Type B pancreatic cell (in vitro differentiated cells): ENCODE measurements around the gene RPS15. TPM values are rescaled to one million over a fixed set of nuclear protein-coding genes. Genes with fewer than 3 reads are reported as not detected.
"Not testable (repeated sequence)": the region's sequence is repeated elsewhere in the genome, so short reads cannot be mapped to it uniquely, and the experiment has no call there.

Source experiments
- DNase-seq: peaks from one replicate; pipeline ENCODE4 v3.0.0; 2021; ENCODE audit warnings: mixed read lengths; ENCODE audit not compliant: unreplicated experiment; ENCODE audit errors: extremely low spot score
- H3K27ac Mint-ChIP-seq: 2 replicates; pipeline ENCODE4 v1.8.0; 2021; ENCODE audit warnings: mild to moderate bottlenecking, mixed read lengths
- H3K27me3 Mint-ChIP-seq: 2 replicates; pipeline ENCODE4 v1.8.0; 2021; ENCODE audit warnings: mixed read lengths
- H3K36me3 Mint-ChIP-seq: 2 replicates; pipeline ENCODE4 v1.8.0; 2021; ENCODE audit warnings: mixed read lengths
- H3K4me1 Mint-ChIP-seq: one replicate; pipeline ENCODE4 v1.8.0; 2021; ENCODE audit warnings: mixed read lengths; ENCODE audit not compliant: unreplicated experiment
- H3K4me3 Mint-ChIP-seq: 2 replicates; pipeline ENCODE4 v1.8.0; 2021; ENCODE audit warnings: mild to moderate bottlenecking, mixed read lengths
- H3K9me3 Mint-ChIP-seq: 2 replicates; pipeline ENCODE4 v1.8.0; 2021; ENCODE audit warnings: mixed read lengths
- CTCF ChIP-seq: fragments of 200-600 bp; sonication (generic); conservative IDR thresholded peaks from 2 replicates; pipeline ENCODE4 v1.5.0; 2021; ENCODE audit warnings: antibody characterized with exemption, mild to moderate bottlenecking
- total RNA-seq: library from RNA; stranded (reverse); gene quantifications from 2 replicates; pipeline ENCODE4 v1.2.1, GENCODE V29; 2021; ENCODE audit warnings: low replicate concordance

The RPS15 gene
- total RNA-seq, 1 donor from 2014 or later = 1,344 TPM

- Mint-ChIP-seq H3K27me3 (peaks cover under 1% of the 10 kb centered on the region), H3K36me3 (peaks cover 9% of the 10 kb centered on the region), H3K4me3 (peak overlapping the region; percentile 95), H3K4me1 (peaks cover 8% of the 10 kb centered on the region), H3K27ac (peak overlapping the region; percentile 95), H3K9me3 (no peaks in the 10 kb centered on the region)
- DNase-seq = no peak
- no peak for TF ChIP-seq CTCF
These were observed 748 bp downstream of the RPS15 start for GRCh38 chr19:1438933-1439354.

- H3K27ac Mint-ChIP-seq = peak overlapping the region; percentile 95
- DNase-seq, H3K27me3 Mint-ChIP-seq, H3K9me3 Mint-ChIP-seq, H3K4me1 Mint-ChIP-seq, H3K36me3 Mint-ChIP-seq: not testable (repeated sequence)
- peak overlapping the region; percentile 95 for H3K4me3 Mint-ChIP-seq
These were observed 1.6 kb downstream of the RPS15 start for GRCh38 chr19:1439525-1440417.

- peaks cover 8% of the 10 kb centered on the region for H3K4me1 Mint-ChIP-seq
- H3K27ac Mint-ChIP-seq = no peak overlapping the region
- TF ChIP-seq CTCF = no peak
These were observed 2.2 kb downstream of the RPS15 start for GRCh38 chr19:1440418-1440801.

GRCh38 chr19:1441022-1441426, 2.8 kb downstream of the RPS15 start:
- peak overlapping the region; percentile 53 for H3K27ac Mint-ChIP-seq
- peaks cover 9% of the 10 kb centered on the region for H3K36me3 Mint-ChIP-seq
- H3K27me3 Mint-ChIP-seq = peaks cover 4% of the 10 kb centered on the region
- TF ChIP-seq CTCF = no peak
- peaks cover 8% of the 10 kb centered on the region for H3K4me1 Mint-ChIP-seq
- H3K4me3 Mint-ChIP-seq = peak overlapping the region; percentile 77
- H3K9me3 Mint-ChIP-seq = no peaks in the 10 kb centered on the region
- DNase-seq = no peak

More at GRCh38 chr19:1440418-1440801, 2.2 kb downstream of the RPS15 start:
- peak overlapping the region; percentile 77 for H3K4me3 Mint-ChIP-seq
- peaks cover 4% of the 10 kb centered on the region for H3K27me3 Mint-ChIP-seq
- H3K9me3 Mint-ChIP-seq = no peaks in the 10 kb centered on the region
- DNase-seq = no peak
- H3K36me3 Mint-ChIP-seq = peaks cover 9% of the 10 kb centered on the region

GRCh38 chr19:1441677-1442438, 3.7 kb downstream of the RPS15 start:
- DNase-seq = no peak
- H3K27me3 Mint-ChIP-seq = peaks cover 4% of the 10 kb centered on the region
- no peak for TF ChIP-seq CTCF
- H3K4me3 Mint-ChIP-seq = peak overlapping the region; percentile 56
- peaks cover 9% of the 10 kb centered on the region for H3K36me3 Mint-ChIP-seq
- peaks cover 8% of the 10 kb centered on the region for H3K4me1 Mint-ChIP-seq
- H3K27ac Mint-ChIP-seq = no peak overlapping the region
- no peaks in the 10 kb centered on the region for H3K9me3 Mint-ChIP-seq
